Measurements from ENCODE around the gene HOXB4. TPM values are rescaled to one million over a fixed set of nuclear protein-coding genes. Genes with fewer than 3 reads are reported as not detected.

The HOXB4 gene
- total RNA-seq, 1 experiment from 2014 or later: 0.21 TPM

DNA sequence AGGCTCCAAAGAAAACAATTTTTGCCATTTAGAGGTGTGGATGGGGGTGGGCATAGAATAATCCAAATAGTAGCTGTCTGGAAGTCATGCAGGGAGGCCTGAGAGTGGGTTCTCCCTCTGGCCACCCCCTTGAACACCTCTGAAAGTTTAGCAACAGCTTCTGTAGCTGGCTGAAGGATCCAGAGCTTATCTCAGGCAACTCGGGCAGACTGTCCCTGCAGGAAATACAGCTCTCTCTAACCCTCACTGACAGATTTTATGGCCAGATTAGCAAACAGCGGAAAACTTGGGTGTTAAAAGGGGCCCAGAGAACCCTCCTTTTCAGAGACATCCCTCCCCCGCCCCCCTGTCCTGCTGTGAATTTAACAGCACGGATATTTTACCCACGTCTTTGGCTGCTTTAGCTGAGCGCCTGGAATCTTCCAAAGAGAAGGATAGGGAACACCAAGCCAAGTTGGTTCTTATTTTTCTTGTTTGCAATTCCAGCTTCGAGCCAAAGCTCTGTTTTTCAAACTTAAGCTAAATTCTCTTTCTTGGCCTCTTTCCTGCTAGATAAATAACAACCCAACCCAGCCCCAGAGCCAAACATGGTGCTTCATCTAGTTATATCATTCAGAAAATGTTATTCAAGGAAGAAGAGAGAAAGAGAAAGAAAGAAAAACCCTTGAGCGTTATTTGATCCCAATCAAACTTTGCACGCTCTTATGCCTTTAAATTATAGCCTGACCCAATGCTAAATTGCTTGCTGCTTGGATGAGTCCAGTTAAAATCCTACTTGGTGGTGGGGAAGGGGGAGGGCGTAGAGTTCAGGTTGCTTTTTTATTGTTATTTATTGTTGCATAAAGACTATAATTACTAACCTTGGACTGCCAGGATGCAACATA is 31.0 kb downstream of the HOXB4 start:
- Mint-ChIP-seq H3K4me3 (ENCODE audit: unreplicated experiment) (no peak overlapping the region), H3K27me3 (ENCODE audit: insufficient read depth, unreplicated experiment) (no peaks in the 10 kb centered on the region), H3K4me1 (ENCODE audit: insufficient read depth, unreplicated experiment) (no peaks in the 10 kb centered on the region), H3K36me3 (ENCODE audit: insufficient read depth, unreplicated experiment) (no peaks in the 10 kb centered on the region), H3K9me3 (ENCODE audit: unreplicated experiment) (no peaks in the 10 kb centered on the region), H3K27ac (ENCODE audit: low read depth, unreplicated experiment) (no peak overlapping the region)
- TF ChIP-seq, protein P1, sequence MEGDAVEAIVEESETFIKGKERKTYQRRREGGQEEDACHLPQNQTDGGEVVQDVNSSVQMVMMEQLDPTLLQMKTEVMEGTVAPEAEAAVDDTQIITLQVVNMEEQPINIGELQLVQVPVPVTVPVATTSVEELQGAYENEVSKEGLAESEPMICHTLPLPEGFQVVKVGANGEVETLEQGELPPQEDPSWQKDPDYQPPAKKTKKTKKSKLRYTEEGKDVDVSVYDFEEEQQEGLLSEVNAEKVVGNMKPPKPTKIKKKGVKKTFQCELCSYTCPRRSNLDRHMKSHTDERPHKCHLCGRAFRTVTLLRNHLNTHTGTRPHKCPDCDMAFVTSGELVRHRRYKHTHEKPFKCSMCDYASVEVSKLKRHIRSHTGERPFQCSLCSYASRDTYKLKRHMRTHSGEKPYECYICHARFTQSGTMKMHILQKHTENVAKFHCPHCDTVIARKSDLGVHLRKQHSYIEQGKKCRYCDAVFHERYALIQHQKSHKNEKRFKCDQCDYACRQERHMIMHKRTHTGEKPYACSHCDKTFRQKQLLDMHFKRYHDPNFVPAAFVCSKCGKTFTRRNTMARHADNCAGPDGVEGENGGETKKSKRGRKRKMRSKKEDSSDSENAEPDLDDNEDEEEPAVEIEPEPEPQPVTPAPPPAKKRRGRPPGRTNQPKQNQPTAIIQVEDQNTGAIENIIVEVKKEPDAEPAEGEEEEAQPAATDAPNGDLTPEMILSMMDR (IDR thresholded peaks at IDR 0.05; ENCODE audit: unreplicated experiment): no peak
- DNase-seq (ENCODE audit: unreplicated experiment): no peak
- intact Hi-C loops (cut with micrococcal nuclease): no loop called here
- ChIA-PET CTCF (interaction anchor here (0.5 to 0.9 kb wide), 5 partner anchors 13 to 1044 kb away, joined by 3 to 4 read pairs (median 3); no protein-coding TSS in a partner anchor), POLR2A (interaction anchor here (0.6 kb wide), 2 partner anchors 11 to 30 kb away, joined by 3 read pairs; no protein-coding TSS in a partner anchor)
- BruUV-seq (replicated peaks): no TSS peak

DNA sequence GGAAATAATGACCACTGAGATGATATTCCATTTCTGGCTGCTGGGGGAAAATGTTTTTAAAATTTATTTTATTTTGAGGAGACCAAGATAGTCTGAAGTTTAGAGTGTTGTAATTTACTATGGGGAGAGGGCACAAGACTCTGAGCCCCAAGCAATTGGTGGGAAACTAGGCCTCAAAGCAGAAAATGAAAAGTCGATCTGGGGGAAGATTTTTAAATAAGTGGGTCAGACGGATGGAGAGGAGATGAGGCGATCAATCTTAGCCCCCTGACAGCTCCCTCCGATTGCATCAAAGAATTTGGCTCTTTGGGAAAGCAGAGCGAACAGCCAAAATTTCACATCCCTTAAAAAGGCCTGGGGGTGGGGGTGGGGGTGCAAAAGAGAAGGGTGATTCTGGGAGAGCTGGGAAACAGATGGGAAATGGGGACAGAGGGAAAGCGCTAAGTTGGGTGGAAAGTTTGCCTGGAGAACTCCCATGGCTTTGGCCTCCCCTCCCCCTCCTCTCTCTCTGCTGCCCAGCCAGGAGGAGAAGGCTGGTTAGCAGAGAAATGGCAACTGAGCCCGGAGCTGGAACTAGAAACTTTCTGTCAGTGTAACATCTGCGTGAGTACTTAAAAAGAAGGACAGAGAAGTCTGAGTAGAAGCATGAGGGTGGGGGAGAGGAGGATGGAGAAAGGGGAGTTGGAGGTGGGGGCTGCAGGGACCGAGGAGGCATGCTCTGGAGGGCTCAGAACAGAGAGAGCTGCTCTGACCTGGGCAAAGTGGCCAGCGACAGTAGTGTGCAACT is 31.8 kb downstream of the HOXB4 start:
- TF ChIP-seq, protein P1 (IDR thresholded peaks at IDR 0.05; ENCODE audit: unreplicated experiment): no peak
- ChIA-PET POLR2A (interaction anchor here (0.6 kb wide), 1 partner anchor 31 kb away, joined by 3 read pairs; no protein-coding TSS in a partner anchor), CTCF (interaction anchor here (0.5 to 0.9 kb wide), 4 partner anchors 13 to 1045 kb away, joined by 3 to 4 read pairs (median 3); no protein-coding TSS in a partner anchor)
- no peaks in the 10 kb centered on the region for H3K4me1 Mint-ChIP-seq (ENCODE audit: insufficient read depth, unreplicated experiment)
- BruUV-seq (replicated peaks): no TSS peak
- no peak for DNase-seq (ENCODE audit: unreplicated experiment)
- no peaks in the 10 kb centered on the region for H3K27me3 Mint-ChIP-seq (ENCODE audit: insufficient read depth, unreplicated experiment)
- H3K4me3 Mint-ChIP-seq (ENCODE audit: unreplicated experiment): no peak overlapping the region
- H3K9me3 Mint-ChIP-seq (ENCODE audit: unreplicated experiment): no peaks in the 10 kb centered on the region
- H3K27ac Mint-ChIP-seq (ENCODE audit: low read depth, unreplicated experiment): no peak overlapping the region
- H3K36me3 Mint-ChIP-seq (ENCODE audit: insufficient read depth, unreplicated experiment): no peaks in the 10 kb centered on the region
- intact Hi-C loops (cut with micrococcal nuclease): no loop called here

DNA sequence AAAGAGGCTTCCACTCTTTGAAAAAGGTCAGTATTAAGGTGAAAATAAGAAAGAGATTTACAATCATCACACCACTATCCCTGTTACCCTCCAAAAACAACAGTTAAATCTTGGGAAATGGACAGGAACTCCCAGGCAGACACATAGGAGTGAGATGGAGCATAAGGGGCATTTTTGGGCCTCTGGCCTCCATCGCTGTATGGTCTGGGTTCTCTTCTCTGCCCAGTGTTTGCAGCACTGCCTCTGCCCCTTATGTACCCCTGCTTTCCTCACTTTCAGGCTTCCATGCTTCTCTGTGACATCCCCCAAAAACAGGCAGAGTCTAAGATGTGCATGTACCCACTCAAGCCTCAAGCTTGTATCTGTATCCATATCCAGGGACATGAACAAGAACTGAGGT is 32.6 kb downstream of the HOXB4 start:
- TF ChIP-seq, protein P1 (IDR thresholded peaks at IDR 0.05; ENCODE audit: unreplicated experiment): no peak
- H3K4me1 Mint-ChIP-seq (ENCODE audit: insufficient read depth, unreplicated experiment): no peaks in the 10 kb centered on the region
- CTCF ChIA-PET: no interaction called here
- intact Hi-C loops (cut with micrococcal nuclease): no loop called here
- H3K36me3 Mint-ChIP-seq (ENCODE audit: insufficient read depth, unreplicated experiment): no peaks in the 10 kb centered on the region
- H3K27me3 Mint-ChIP-seq (ENCODE audit: insufficient read depth, unreplicated experiment): no peaks in the 10 kb centered on the region
- H3K4me3 Mint-ChIP-seq (ENCODE audit: unreplicated experiment): peak overlapping the region; percentile 75
- no peak overlapping the region for H3K27ac Mint-ChIP-seq (ENCODE audit: low read depth, unreplicated experiment)
- BruUV-seq (replicated peaks): no TSS peak
- POLR2A ChIA-PET: no interaction called here
- no peaks in the 10 kb centered on the region for H3K9me3 Mint-ChIP-seq (ENCODE audit: unreplicated experiment)
- DNase-seq (ENCODE audit: unreplicated experiment): no peak

DNA sequence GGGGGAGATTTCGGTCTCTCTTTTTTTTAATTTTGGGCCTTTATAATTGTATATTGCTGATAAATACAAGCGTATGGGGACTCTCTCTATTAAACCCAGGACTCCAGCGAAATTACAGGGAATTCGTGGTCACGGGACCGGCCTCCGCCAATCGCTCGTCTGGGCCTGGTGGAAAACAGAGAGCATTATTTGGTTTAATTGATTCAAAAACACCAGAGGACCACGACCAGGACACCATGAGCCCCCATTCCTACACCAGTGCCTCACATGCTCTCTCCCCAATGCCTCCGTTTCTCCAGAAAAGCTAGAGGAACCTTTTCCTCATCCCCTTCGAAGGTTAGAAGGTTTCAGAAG is 33.2 kb downstream of the HOXB4 start, which contains the start of gene HOXB2:
Gene HOXB2, minus strand, starts transcription at position 88 of the 354 bp plus-strand sequence. CDS start 198 bp downstream, outside the sequence.
- no peak for DNase-seq (ENCODE audit: unreplicated experiment)
- POLR2A ChIA-PET: no interaction called here

More for the DNA sequence above, 33.2 kb downstream of the HOXB4 start, which contains the start of gene HOXB2:
- CTCF ChIA-PET: no interaction called here
- Mint-ChIP-seq H3K9me3 (ENCODE audit: unreplicated experiment) (no peaks in the 10 kb centered on the region), H3K27ac (ENCODE audit: low read depth, unreplicated experiment) (peak within 1 kb of the TSS; percentile 76), H3K4me3 (ENCODE audit: unreplicated experiment) (peak within 1 kb of the TSS; percentile 75), H3K27me3 (ENCODE audit: insufficient read depth, unreplicated experiment) (no peaks in the 10 kb centered on the region), H3K36me3 (ENCODE audit: insufficient read depth, unreplicated experiment) (no peaks in the 10 kb centered on the region), H3K4me1 (ENCODE audit: insufficient read depth, unreplicated experiment) (no peaks in the 10 kb centered on the region)
- intact Hi-C loops (cut with micrococcal nuclease): no loop called here
- no TSS peak for BruUV-seq (replicated peaks)
- TF ChIP-seq, protein P1 (IDR thresholded peaks at IDR 0.05; ENCODE audit: unreplicated experiment): no peak
